Measurements from ENCODE around the gene TTK.
A peak's percentile ranks its signal among the peaks of the same experiment; 100 is the strongest.

The TTK gene

GRCh38 chr6:79993012-79993910 lies 11.2 kb upstream of the TTK start:
- no peaks in the 10 kb centered on the region for H3K9me3 ChIP-seq
- H3K27ac ChIP-seq = no peak overlapping the region
- H3K27me3 ChIP-seq = no peaks in the 10 kb centered on the region
- H3K36me3 ChIP-seq = no peaks in the 10 kb centered on the region
- intact Hi-C loops (cut with DNase I; ENCODE audit: low total_unique reads) = no loop called here
- no peak for DNase-seq
- TF ChIP-seq, protein P1, sequence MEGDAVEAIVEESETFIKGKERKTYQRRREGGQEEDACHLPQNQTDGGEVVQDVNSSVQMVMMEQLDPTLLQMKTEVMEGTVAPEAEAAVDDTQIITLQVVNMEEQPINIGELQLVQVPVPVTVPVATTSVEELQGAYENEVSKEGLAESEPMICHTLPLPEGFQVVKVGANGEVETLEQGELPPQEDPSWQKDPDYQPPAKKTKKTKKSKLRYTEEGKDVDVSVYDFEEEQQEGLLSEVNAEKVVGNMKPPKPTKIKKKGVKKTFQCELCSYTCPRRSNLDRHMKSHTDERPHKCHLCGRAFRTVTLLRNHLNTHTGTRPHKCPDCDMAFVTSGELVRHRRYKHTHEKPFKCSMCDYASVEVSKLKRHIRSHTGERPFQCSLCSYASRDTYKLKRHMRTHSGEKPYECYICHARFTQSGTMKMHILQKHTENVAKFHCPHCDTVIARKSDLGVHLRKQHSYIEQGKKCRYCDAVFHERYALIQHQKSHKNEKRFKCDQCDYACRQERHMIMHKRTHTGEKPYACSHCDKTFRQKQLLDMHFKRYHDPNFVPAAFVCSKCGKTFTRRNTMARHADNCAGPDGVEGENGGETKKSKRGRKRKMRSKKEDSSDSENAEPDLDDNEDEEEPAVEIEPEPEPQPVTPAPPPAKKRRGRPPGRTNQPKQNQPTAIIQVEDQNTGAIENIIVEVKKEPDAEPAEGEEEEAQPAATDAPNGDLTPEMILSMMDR (IDR thresholded peaks at IDR 0.05) = no peak
- no peaks in the 10 kb centered on the region for H3K4me1 ChIP-seq
- no peak overlapping the region for H3K4me3 ChIP-seq

GRCh38 chr6:79993911-79994309 lies 10.5 kb upstream of the TTK start:
- intact Hi-C loops (cut with DNase I; ENCODE audit: low total_unique reads) = no loop called here
- H3K27me3 ChIP-seq = no peaks in the 10 kb centered on the region
- no peaks in the 10 kb centered on the region for H3K4me1 ChIP-seq
- no peaks in the 10 kb centered on the region for H3K9me3 ChIP-seq
- no peaks in the 10 kb centered on the region for H3K36me3 ChIP-seq
- no peak overlapping the region for H3K27ac ChIP-seq
- H3K4me3 ChIP-seq = no peak overlapping the region
- DNase-seq = no peak
- TF ChIP-seq, protein P1 (IDR thresholded peaks at IDR 0.05) = no peak

DNA sequence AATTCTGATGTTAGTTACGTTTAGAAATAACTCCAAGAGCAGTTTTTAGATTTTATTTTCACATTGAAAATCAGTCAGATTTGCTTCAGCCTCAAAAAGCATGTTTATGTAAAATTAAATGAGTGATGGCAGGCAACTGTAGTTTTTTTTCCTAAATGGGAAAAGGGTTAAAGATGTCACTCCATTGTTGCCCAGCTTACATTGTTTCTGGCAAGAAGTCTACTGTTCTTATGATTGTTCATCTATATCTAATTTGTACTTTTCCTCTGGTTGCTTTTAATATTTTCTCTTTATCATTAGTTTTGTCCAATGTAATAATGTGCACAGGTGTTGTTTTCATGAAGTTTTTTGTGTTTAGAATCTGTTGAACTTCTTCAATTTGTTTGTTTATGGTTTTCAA lies 6.7 kb upstream of the TTK start:
- DNase-seq = no peak
- Histone ChIP-seq H3K4me1 (no peaks in the 10 kb centered on the region), H3K27ac (no peak overlapping the region), H3K27me3 (no peaks in the 10 kb centered on the region), H3K4me3 (no peak overlapping the region), H3K36me3 (no peaks in the 10 kb centered on the region), H3K9me3 (no peaks in the 10 kb centered on the region)
- intact Hi-C loops (cut with DNase I; ENCODE audit: low total_unique reads) = no loop called here
- TF ChIP-seq, protein P1 (IDR thresholded peaks at IDR 0.05) = no peak

- no peaks in the 10 kb centered on the region for H3K36me3 ChIP-seq
- intact Hi-C loops (cut with DNase I; ENCODE audit: low total_unique reads) = loop anchor here (5.0 kb wide), 1 partner anchor 54 kb away; the partner anchor contains the start of gene ELOVL4
- H3K27ac ChIP-seq = no peak overlapping the region
- H3K27me3 ChIP-seq = no peaks in the 10 kb centered on the region
- TF ChIP-seq, protein P1 (IDR thresholded peaks at IDR 0.05) = no peak
- H3K4me3 ChIP-seq = no peak overlapping the region
- peaks cover 0 to 7% (median 6%) of the 10 kb centered on the region in 4 donors for H3K4me1 ChIP-seq
- no peaks in the 10 kb centered on the region for H3K9me3 ChIP-seq
- no peak for DNase-seq
Measured at GRCh38 chr6:80001337-80001736, 3.1 kb upstream of the TTK start.

DNA sequence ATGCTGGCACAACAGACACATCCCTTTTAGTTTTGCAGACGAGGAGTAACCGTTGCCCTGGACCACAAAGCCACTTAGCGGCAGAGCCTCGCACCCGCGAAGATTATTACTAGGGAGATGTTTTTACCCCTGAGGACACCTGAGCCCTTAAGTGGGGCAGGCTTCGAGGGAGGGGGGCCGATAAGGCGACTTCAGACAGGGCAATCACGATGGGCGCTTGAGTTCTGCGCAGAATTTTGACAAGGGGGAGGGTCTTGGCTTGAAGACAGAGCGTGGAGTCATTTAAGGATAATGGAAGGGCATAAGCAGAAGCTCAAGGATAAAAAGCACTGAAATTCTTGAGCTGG lies 650 bp upstream of the TTK start:
- intact Hi-C loops (cut with DNase I; ENCODE audit: low total_unique reads) = loop anchor here (5.0 kb wide), 1 partner anchor 56 kb away; the partner anchor contains the start of gene ELOVL4
- Histone ChIP-seq H3K27me3 (no peaks in the 10 kb centered on the region), H3K9me3 (no peaks in the 10 kb centered on the region), H3K27ac (peak overlapping the region; percentile 85 to 90), H3K4me1 (peaks cover 0 to 7% (median 6%) of the 10 kb centered on the region in 4 donors), H3K4me3 (peak overlapping the region; percentile 64 to 66), H3K36me3 (no peaks in the 10 kb centered on the region)
- TF ChIP-seq, protein P1 (IDR thresholded peaks at IDR 0.05) = no peak
- peak in 1 of 2 donors; percentile 21 for DNase-seq
